Fibroblast of pulmonary artery (primary cell): ENCODE results near the gene RAB5IF.

Experiments
- DNase-seq: peaks from one replicate; pipeline ENCODE4 v3.0.0-alpha.2; 2010; ENCODE audit warnings: low read depth
- H3K4me3 ChIP-seq: replicated peaks from 2 replicates; pipeline ENCODE4 v1.5.1; 2011; ENCODE audit warnings: low read depth, mild to moderate bottlenecking, control low read depth, low read length, moderate library complexity
- CTCF ChIP-seq: IDR thresholded peaks from 2 replicates; pipeline ENCODE4 v1.5.1; 2011; ENCODE audit warnings: mild to moderate bottlenecking, control low read depth, low read length, inconsistent platforms; ENCODE audit errors: missing control alignments

RAB5IF gene

GRCh38 chr20:36647196-36648121 is 41.9 kb downstream of the RAB5IF start:
- no peak for DNase-seq
- no peak overlapping the region for H3K4me3 ChIP-seq
- TF ChIP-seq CTCF: no peak

GRCh38 chr20:36653456-36653855 is 47.9 kb downstream of the RAB5IF start:
- no peak for TF ChIP-seq CTCF
- no peak overlapping the region for H3K4me3 ChIP-seq
- DNase-seq: no peak

DNA sequence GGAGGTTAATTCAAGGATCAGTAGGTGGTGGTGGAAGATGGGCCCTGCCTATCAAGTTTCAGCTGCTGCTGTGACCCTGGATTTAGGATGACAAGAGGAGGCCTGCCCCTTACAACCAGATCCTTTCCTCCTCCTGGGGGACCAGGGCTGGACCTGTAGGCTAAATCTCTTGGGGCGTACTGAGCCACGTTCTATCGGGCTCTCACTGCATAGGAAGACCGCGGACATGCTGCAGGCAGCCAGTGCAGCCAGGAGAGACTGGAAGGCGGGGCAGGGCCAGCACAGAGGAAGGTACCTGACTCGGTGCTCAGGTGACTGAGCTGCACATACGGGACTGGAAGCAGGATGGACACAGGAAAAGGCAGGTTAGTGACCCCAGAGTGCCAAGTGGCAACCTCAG is 48.9 kb downstream of the RAB5IF start:
- H3K4me3 ChIP-seq: no peak overlapping the region
- TF ChIP-seq CTCF: no peak
- DNase-seq: no peak

DNA sequence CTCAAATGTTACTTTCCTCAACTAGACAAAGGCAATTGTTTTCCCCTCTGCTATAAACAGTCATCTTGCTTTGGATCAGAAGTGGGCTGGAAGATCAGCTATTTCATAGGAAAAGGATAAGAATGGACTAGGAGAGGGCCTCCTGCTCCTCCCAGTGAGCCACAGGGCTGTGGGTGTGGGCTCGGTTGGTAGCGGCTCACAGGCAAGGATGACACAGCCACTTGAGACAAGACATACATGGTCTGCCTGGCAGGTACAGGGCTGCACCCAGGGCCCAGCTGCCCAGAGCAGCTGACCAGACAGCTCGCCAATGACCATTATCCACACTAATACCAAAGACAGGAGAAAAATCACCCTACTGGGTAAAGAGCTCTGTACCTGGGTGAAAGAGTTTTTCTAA is 49.4 kb downstream of the RAB5IF start:
- no peak for DNase-seq
- TF ChIP-seq CTCF: no peak
- H3K4me3 ChIP-seq: no peak overlapping the region

DNA sequence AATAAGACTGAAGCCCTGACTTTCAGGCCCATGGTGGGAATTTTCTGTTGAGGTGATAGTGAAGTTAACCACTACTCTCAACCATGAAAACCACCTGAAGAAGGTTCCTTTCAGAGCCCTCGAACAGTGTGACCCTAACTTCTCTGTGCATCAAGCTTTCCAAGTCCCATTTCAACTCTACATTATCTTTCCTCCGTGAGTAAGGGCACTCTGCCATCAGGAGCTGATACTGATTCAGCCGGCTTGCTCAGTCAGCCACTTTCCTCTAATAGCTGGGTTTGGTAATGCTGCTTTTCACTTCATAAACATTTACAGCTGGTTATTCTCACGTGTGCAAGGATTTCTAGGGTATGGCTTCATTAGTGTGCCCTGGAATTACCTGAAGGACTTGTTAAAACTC is 51.2 kb downstream of the RAB5IF start:
- no peak overlapping the region for H3K4me3 ChIP-seq
- no peak for DNase-seq
- no peak for TF ChIP-seq CTCF

DNA sequence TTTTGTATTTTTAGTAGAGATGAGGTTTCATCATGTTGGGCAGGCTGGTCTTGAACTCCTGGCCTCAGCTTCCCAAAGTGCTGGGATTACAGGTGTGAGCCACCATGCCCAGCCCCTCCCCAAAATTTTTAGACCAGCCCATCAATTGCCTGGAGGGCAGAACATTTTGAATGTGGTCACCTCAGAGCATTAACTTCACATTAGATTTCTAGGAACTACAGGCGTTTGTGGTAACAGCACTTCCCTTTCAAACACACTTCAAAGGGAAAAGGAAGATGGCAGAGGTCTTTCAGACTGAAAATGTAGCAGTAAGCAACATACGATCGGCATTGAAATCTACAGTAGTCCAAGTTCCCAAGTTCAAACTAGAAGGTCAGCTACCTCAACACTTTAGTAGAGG is 52.7 kb downstream of the RAB5IF start:
- DNase-seq: no peak
- no peak overlapping the region for H3K4me3 ChIP-seq
- TF ChIP-seq CTCF: no peak
